A673 (cell line): ENCODE measurements around the gene WHAMM.

Experiments used
- CTCF ChIP-seq: fragments of 300-800, 200-600 bp; sonication (generic); conservative IDR thresholded peaks from 2 replicates; pipeline ENCODE4 v1.5.1; 2017; ENCODE audit warnings: low read depth, mild to moderate bottlenecking, antibody characterized with exemption, low read length, moderate library complexity, mixed read lengths
- EZH2 ChIP-seq: fragments of 200-600 bp; sonication (generic); IDR thresholded peaks from 2 replicates; pipeline ENCODE4 v1.6.1; 2017; ENCODE audit warnings: borderline replicate concordance, low read depth, mild to moderate bottlenecking, mixed read lengths, antibody characterized with exemption, low read length; ENCODE audit not compliant: poor library complexity, severe bottlenecking

- no peak for TF ChIP-seq CTCF
- no peak for TF ChIP-seq EZH2
Observed at GRCh38 chr15:82810890-82811426, 1.5 kb downstream of the WHAMM start.
